Neural progenitor cell (in vitro differentiated cells): Measurements from ENCODE around the gene PARP16. TPM values are rescaled to one million over a fixed set of nuclear protein-coding genes. Genes with fewer than 3 reads are reported as not detected.

Experiments used
- DNase-seq: peaks from one replicate; pipeline ENCODE4 v3.0.0-alpha.2; 2016; ENCODE audit warnings: low spot score
- H2AFZ ChIP-seq: fragments of 200-600 bp; sonication (generic); replicated peaks from 2 replicates; pipeline ENCODE4 v1.6.1; 2016; ENCODE audit warnings: antibody characterized with exemption
- H3F3A ChIP-seq: fragments of 200-600 bp; sonication (generic); 2 replicates; pipeline ENCODE4 v1.6.1; 2016; ENCODE audit warnings: antibody characterized with exemption, low read depth
- H3K27ac ChIP-seq: fragments of 200-600 bp; sonication (generic); 2 replicates; pipeline ENCODE4 v1.5.1; 2016; ENCODE audit warnings: mild to moderate bottlenecking
- H3K27me3 ChIP-seq: fragments of 200-600 bp; sonication (generic); 2 replicates; pipeline ENCODE4 v1.6.1; 2016; ENCODE audit warnings: mild to moderate bottlenecking, moderate library complexity
- H3K36me3 ChIP-seq: fragments of 200-600 bp; sonication (generic); 2 replicates; pipeline ENCODE4 v1.5.1; 2016
- H3K4me1 ChIP-seq: fragments of 200-600 bp; sonication (generic); 2 replicates; pipeline ENCODE4 v1.6.1; 2016; ENCODE audit warnings: mixed run types
- H3K4me2 ChIP-seq: fragments of 200-600 bp; sonication (generic); 2 replicates; pipeline ENCODE4 v1.6.1; 2016
- H3K4me3 ChIP-seq: fragments of 200-600 bp; sonication (generic); 2 replicates; pipeline ENCODE4 v1.5.1; 2016
- H3K79me2 ChIP-seq: fragments of 200-600 bp; sonication (generic); 2 replicates; pipeline ENCODE4 v1.6.1; 2016; ENCODE audit warnings: low read depth
- H3K9ac ChIP-seq: fragments of 200-600 bp; sonication (generic); 2 replicates; pipeline ENCODE4 v1.6.1; 2016
- H3K9me3 ChIP-seq: fragments of 200-600 bp; sonication (generic); 2 replicates; pipeline ENCODE4 v1.5.1; 2016; ENCODE audit warnings: low read depth
- H4K20me1 ChIP-seq: fragments of 200-600 bp; sonication (generic); 2 replicates; pipeline ENCODE4 v1.6.1; 2016; ENCODE audit warnings: low read depth
- H3K27ac Mint-ChIP-seq: 3 replicates; pipeline ENCODE4 v1.8.0; 2021; ENCODE audit warnings: mixed read lengths
- H3K27me3 Mint-ChIP-seq: 2 replicates; pipeline ENCODE4 v1.8.0; 2022; ENCODE audit warnings: low read depth, mild to moderate bottlenecking, inconsistent platforms, moderate library complexity, mixed read lengths; ENCODE audit not compliant: insufficient read depth
- H3K36me3 Mint-ChIP-seq: 3 replicates; pipeline ENCODE4 v1.8.0; 2021; ENCODE audit warnings: mixed read lengths
- H3K4me1 Mint-ChIP-seq: 3 replicates; pipeline ENCODE4 v1.8.0; 2021; ENCODE audit warnings: mixed read lengths
- H3K4me3 Mint-ChIP-seq: 3 replicates; pipeline ENCODE4 v1.8.0; 2021; ENCODE audit warnings: mild to moderate bottlenecking, moderate library complexity, mixed read lengths
- H3K9me3 Mint-ChIP-seq: 3 replicates; pipeline ENCODE4 v1.8.0; 2020; ENCODE audit warnings: mixed read lengths
- CTCF ChIP-seq: fragments of 200-600 bp; sonication (generic); IDR thresholded peaks from 2 replicates; pipeline ENCODE4 v1.5.1; 2017; ENCODE audit warnings: antibody characterized with exemption, mild to moderate bottlenecking
- EZH2 ChIP-seq: fragments of 200-600 bp; sonication (generic); IDR thresholded peaks from 2 replicates; pipeline ENCODE4 v1.6.1; 2017; ENCODE audit warnings: antibody characterized with exemption, mild to moderate bottlenecking, moderate library complexity
- EZH2phosphoT487 ChIP-seq: fragments of 200-600 bp; sonication (generic); IDR thresholded peaks from 2 replicates; pipeline ENCODE4 v1.6.1; 2017; ENCODE audit warnings: antibody characterized with exemption
- total RNA-seq: library from RNA; depleted of rRNA; stranded (reverse); fragments of >200 nt; gene quantifications from 2 replicates; pipeline ENCODE4 v1.2.3, GENCODE V29; 2015; ENCODE audit warnings: low replicate concordance

The PARP16 gene
- total RNA-seq, 1 donor from 2014 or later: 5.7 TPM

GRCh38 chr15:65215496-65215895, 71.2 kb downstream of the PARP16 start:
- Mint-ChIP-seq H3K36me3 (no peaks in the 10 kb centered on the region), H3K4me1 (peaks cover 24% of the 10 kb centered on the region), H3K27me3 (peaks cover 6% of the 10 kb centered on the region), H3K4me3 (no peak overlapping the region), H3K27ac (no peak overlapping the region), H3K9me3 (no peaks in the 10 kb centered on the region)
- DNase-seq: no peak
- Histone ChIP-seq H3K36me3 (no peaks in the 10 kb centered on the region), H3F3A (no peaks in the 10 kb centered on the region), H3K9ac (no peak overlapping the region), H3K4me3 (no peak overlapping the region), H2AFZ (no peak overlapping the region), H3K4me2 (no peak overlapping the region), H3K4me1 (peaks cover 11% of the 10 kb centered on the region), H3K27ac (no peak overlapping the region), H3K9me3 (no peaks in the 10 kb centered on the region), H3K79me2 (no peaks in the 10 kb centered on the region), H4K20me1 (no peaks in the 10 kb centered on the region), H3K27me3 (no peaks in the 10 kb centered on the region)
- TF ChIP-seq EZH2phosphoT487: no peak

GRCh38 chr15:65214010-65214409, 72.7 kb downstream of the PARP16 start:
- Histone ChIP-seq H3K9ac (no peak overlapping the region), H3K9me3 (no peaks in the 10 kb centered on the region), H3F3A (no peaks in the 10 kb centered on the region), H3K4me1 (peaks cover 26% of the 10 kb centered on the region), H2AFZ (no peak overlapping the region), H3K4me2 (no peak overlapping the region), H3K27ac (no peak overlapping the region), H3K4me3 (no peak overlapping the region), H3K36me3 (no peaks in the 10 kb centered on the region), H3K27me3 (no peaks in the 10 kb centered on the region), H3K79me2 (no peaks in the 10 kb centered on the region), H4K20me1 (no peaks in the 10 kb centered on the region)
- Mint-ChIP-seq H3K27me3 (peaks cover 6% of the 10 kb centered on the region), H3K27ac (peak overlapping the region; percentile 67), H3K36me3 (no peaks in the 10 kb centered on the region), H3K4me1 (peaks cover 38% of the 10 kb centered on the region), H3K9me3 (no peaks in the 10 kb centered on the region), H3K4me3 (no peak overlapping the region)
- TF ChIP-seq EZH2phosphoT487: no peak
- TF ChIP-seq CTCF: no peak
- no peak for TF ChIP-seq EZH2
- no peak for DNase-seq

GRCh38 chr15:65213241-65213640, 73.4 kb downstream of the PARP16 start:
- peaks cover 33% of the 10 kb centered on the region for H3K4me1 ChIP-seq
- no peak overlapping the region for H3K4me3 Mint-ChIP-seq
- peaks cover 6% of the 10 kb centered on the region for H3K27me3 Mint-ChIP-seq
- no peaks in the 10 kb centered on the region for H3K79me2 ChIP-seq
- no peak for DNase-seq
- H3K4me2 ChIP-seq: no peak overlapping the region
- H3K27ac ChIP-seq: no peak overlapping the region
- no peaks in the 10 kb centered on the region for H3K36me3 ChIP-seq
- H3K4me1 Mint-ChIP-seq: peaks cover 45% of the 10 kb centered on the region
- H3K4me3 ChIP-seq: no peak overlapping the region
- H4K20me1 ChIP-seq: no peaks in the 10 kb centered on the region
- H2AFZ ChIP-seq: no peak overlapping the region
- no peaks in the 10 kb centered on the region for H3K9me3 Mint-ChIP-seq
- TF ChIP-seq EZH2phosphoT487 (no peak), EZH2 (no peak), CTCF (no peak)
- H3K9me3 ChIP-seq: no peaks in the 10 kb centered on the region
- H3F3A ChIP-seq: peaks cover 5% of the 10 kb centered on the region
- no peaks in the 10 kb centered on the region for H3K36me3 Mint-ChIP-seq
- H3K27ac Mint-ChIP-seq: no peak overlapping the region
- H3K27me3 ChIP-seq: no peaks in the 10 kb centered on the region
- H3K9ac ChIP-seq: no peak overlapping the region

- Mint-ChIP-seq H3K4me1 (peaks cover 49% of the 10 kb centered on the region), H3K9me3 (no peaks in the 10 kb centered on the region), H3K27ac (no peak overlapping the region), H3K36me3 (no peaks in the 10 kb centered on the region), H3K4me3 (no peak overlapping the region), H3K27me3 (peaks cover 8% of the 10 kb centered on the region)
- Histone ChIP-seq H3K79me2 (no peaks in the 10 kb centered on the region), H4K20me1 (no peaks in the 10 kb centered on the region), H3K27ac (no peak overlapping the region), H3K4me1 (peaks cover 34% of the 10 kb centered on the region), H3K36me3 (no peaks in the 10 kb centered on the region), H3K9me3 (no peaks in the 10 kb centered on the region), H3K4me2 (no peak overlapping the region), H3K27me3 (no peaks in the 10 kb centered on the region), H3K4me3 (no peak overlapping the region), H3F3A (peaks cover 5% of the 10 kb centered on the region), H2AFZ (no peak overlapping the region), H3K9ac (no peak overlapping the region)
- TF ChIP-seq CTCF: peak; percentile 57
- no peak for TF ChIP-seq EZH2
- DNase-seq: peak; percentile 57
Observed at GRCh38 chr15:65212097-65212496, 74.6 kb downstream of the PARP16 start.
